Mesendoderm (in vitro differentiated cells): Measurements from ENCODE around the gene HECA.
"Not testable (repeated sequence)": the region's sequence is repeated elsewhere in the genome, so short reads cannot be mapped to it uniquely, and the experiment has no call there.

Source experiments
- DNase-seq: peaks from one replicate; pipeline ENCODE4 v3.0.0; 2013
- H2AK5ac ChIP-seq: 2 replicates; pipeline ENCODE4 v1.6.1; 2013; ENCODE audit warnings: low read length, inconsistent platforms
- H2BK120ac ChIP-seq: 2 replicates; pipeline ENCODE4 v1.6.1; 2013; ENCODE audit warnings: low read depth, mild to moderate bottlenecking, low read length, moderate library complexity, mixed read lengths
- H2BK15ac ChIP-seq: replicated peaks from 2 replicates; pipeline ENCODE4 v1.6.1; 2013; ENCODE audit warnings: low read depth, mild to moderate bottlenecking, moderate library complexity
- H2BK5ac ChIP-seq: 2 replicates; pipeline ENCODE4 v1.6.1; 2013; ENCODE audit warnings: low read length, inconsistent platforms
- H3K18ac ChIP-seq: 2 replicates; pipeline ENCODE4 v1.6.1; 2013; ENCODE audit warnings: mild to moderate bottlenecking, low read length, mixed read lengths
- H3K23ac ChIP-seq: one replicate; pipeline ENCODE4 v1.6.1; 2013; ENCODE audit warnings: low read length
- H3K27ac ChIP-seq: 2 replicates; pipeline ENCODE4 v1.5.1; 2013; ENCODE audit warnings: low read depth, mild to moderate bottlenecking, inconsistent platforms, low read length, moderate library complexity
- H3K27me3 ChIP-seq: 2 replicates; pipeline ENCODE4 v1.6.1; 2013; ENCODE audit warnings: low read length, control low read depth, mild to moderate bottlenecking, inconsistent platforms; ENCODE audit not compliant: insufficient read depth, poor library complexity
- H3K36me3 ChIP-seq: 2 replicates; pipeline ENCODE4 v1.6.1; 2013; ENCODE audit warnings: low read length, inconsistent platforms; ENCODE audit not compliant: control insufficient read depth, insufficient read depth
- H3K4ac ChIP-seq: one replicate; pipeline ENCODE4 v1.6.1; 2013; ENCODE audit warnings: low read depth, mild to moderate bottlenecking, low read length, moderate library complexity
- H3K4me1 ChIP-seq: 2 replicates; pipeline ENCODE4 v1.6.1; 2013; ENCODE audit warnings: low read depth, low read length, inconsistent platforms; ENCODE audit not compliant: control insufficient read depth
- H3K4me2 ChIP-seq: 2 replicates; pipeline ENCODE4 v1.6.1; 2013; ENCODE audit warnings: low read length
- H3K4me3 ChIP-seq: 2 replicates; pipeline ENCODE4 v1.5.1; 2013; ENCODE audit warnings: mild to moderate bottlenecking, low read length
- H3K56ac ChIP-seq: one replicate; pipeline ENCODE4 v1.6.1; 2013; ENCODE audit warnings: low read length
- H3K79me1 ChIP-seq: 2 replicates; pipeline ENCODE4 v1.6.1; 2013; ENCODE audit warnings: low read length, inconsistent platforms
- H3K79me2 ChIP-seq: 2 replicates; pipeline ENCODE4 v1.6.1; 2013; ENCODE audit warnings: mild to moderate bottlenecking, low read length; ENCODE audit not compliant: control insufficient read depth, insufficient read depth
- H3K9ac ChIP-seq: 2 replicates; pipeline ENCODE4 v1.6.1; 2013; ENCODE audit warnings: low read length, inconsistent platforms
- H4K5ac ChIP-seq: one replicate; pipeline ENCODE4 v1.6.1; 2013; ENCODE audit warnings: low read length
- H4K8ac ChIP-seq: one replicate; pipeline ENCODE4 v1.6.1; 2013; ENCODE audit warnings: low read depth, mild to moderate bottlenecking, control low read depth, low read length, moderate library complexity
- WGBS: extraction: QIAGEN DNeasy Blood & Tissue Kit; methylation state at CpG from one replicate; pipeline ENCODE4 v1.1.7; 2013; ENCODE audit warnings: low lambda C conversion rate, missing lambda C conversion rate; ENCODE audit not compliant: insufficient coverage; ENCODE audit errors: extremely low coverage; 5-methylcytosine and 5-hydroxymethylcytosine counted together

Gene HECA

DNA sequence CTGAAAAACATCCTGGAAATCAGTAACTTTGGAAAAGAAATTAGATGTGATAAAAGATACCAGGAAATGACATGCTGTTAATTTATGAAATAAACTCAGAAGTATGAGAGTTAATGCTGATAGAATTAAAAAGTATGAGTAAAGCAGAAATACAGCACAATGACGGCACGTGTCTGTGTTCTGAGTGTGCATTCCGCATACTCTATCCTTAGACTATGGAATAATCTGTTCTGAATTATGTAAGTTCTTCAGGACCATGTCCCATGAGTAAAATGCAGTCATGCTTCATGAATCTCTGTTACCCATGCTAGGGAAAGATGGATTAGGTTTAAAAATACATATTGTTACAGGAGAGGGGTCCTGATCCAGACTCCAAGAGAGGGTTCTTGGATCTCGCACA, 21.7 kb downstream of the HECA start:
- H2BK15ac ChIP-seq = no peak overlapping the region
- no peak overlapping the region for H4K8ac ChIP-seq
- peaks cover 3% of the 10 kb centered on the region for H3K79me2 ChIP-seq
- no peak overlapping the region for H3K4me3 ChIP-seq
- no peak overlapping the region for H3K9ac ChIP-seq
- no peak overlapping the region for H3K56ac ChIP-seq
- no peak for DNase-seq
- no peak overlapping the region for H3K4ac ChIP-seq
- no peak overlapping the region for H3K23ac ChIP-seq
- no peak overlapping the region for H2BK5ac ChIP-seq
- H3K4me1 ChIP-seq = no peaks in the 10 kb centered on the region
- peaks cover 3% of the 10 kb centered on the region for H3K79me1 ChIP-seq
- no peaks in the 10 kb centered on the region for H3K27me3 ChIP-seq
- no peaks in the 10 kb centered on the region for H3K36me3 ChIP-seq
- no peak overlapping the region for H3K27ac ChIP-seq
- H3K18ac ChIP-seq = no peak overlapping the region
- H2AK5ac ChIP-seq = no peak overlapping the region
- H4K5ac ChIP-seq = no peak overlapping the region
- H3K4me2 ChIP-seq = no peak overlapping the region
- H2BK120ac ChIP-seq = no peak overlapping the region
- no CpG with 5 or more reads among the region's 4 CpGs for WGBS

DNA sequence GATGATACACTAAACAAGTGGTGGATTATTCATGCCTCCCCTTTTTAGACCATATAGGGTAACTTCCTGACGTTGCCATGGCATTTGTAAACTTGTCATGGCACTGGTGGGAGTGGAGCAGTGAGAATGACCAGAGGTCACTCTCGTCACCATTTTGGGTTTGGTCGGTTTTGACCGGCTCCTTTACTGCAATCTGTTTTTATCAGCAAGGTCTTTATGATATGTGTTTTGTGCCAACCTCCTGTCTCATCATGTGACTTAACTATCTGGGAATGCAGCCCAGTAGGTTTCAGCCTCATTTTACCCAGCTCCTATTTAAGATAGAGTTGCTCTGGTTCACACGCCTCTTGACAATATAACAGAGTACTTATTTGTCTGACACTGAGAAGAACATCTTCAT, 22.2 kb downstream of the HECA start:
- not testable (repeated sequence) for H4K8ac ChIP-seq, H2BK5ac ChIP-seq, H3K23ac ChIP-seq, H3K79me1 ChIP-seq, H3K4me3 ChIP-seq, H3K4me2 ChIP-seq, H3K4ac ChIP-seq, H3K9ac ChIP-seq, H4K5ac ChIP-seq, H3K56ac ChIP-seq, H3K27ac ChIP-seq, H3K27me3 ChIP-seq, DNase-seq, H2BK15ac ChIP-seq, H2AK5ac ChIP-seq, H2BK120ac ChIP-seq, H3K4me1 ChIP-seq, H3K36me3 ChIP-seq, H3K18ac ChIP-seq, H3K79me2 ChIP-seq
- no CpG with 5 or more reads among the region's 5 CpGs for WGBS

DNA sequence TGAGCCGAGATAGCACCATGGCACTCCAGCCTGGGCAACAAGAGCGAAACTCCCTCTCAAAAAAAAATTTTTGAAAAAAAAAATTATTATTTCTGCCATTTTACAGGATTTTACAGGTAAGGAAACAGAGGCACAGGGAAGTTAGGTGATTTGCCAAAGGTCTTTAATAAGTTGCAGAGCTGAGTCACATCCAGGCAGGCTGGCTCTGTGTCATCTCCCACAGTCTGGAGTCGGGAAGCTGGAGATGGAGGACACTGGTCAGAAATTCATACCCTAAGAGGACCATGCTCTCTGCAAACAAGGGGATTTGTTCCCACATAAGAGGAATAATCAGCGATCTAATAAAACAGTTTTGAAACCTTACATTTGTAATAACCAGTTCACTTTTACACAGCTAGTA, 24.1 kb downstream of the HECA start:
- no peaks in the 10 kb centered on the region for H3K4me1 ChIP-seq
- no peak overlapping the region for H2BK5ac ChIP-seq
- H3K79me2 ChIP-seq = peaks cover 3% of the 10 kb centered on the region
- no peak overlapping the region for H2BK15ac ChIP-seq
- WGBS = no CpG with 5 or more reads among the region's 4 CpGs
- H2BK120ac ChIP-seq = no peak overlapping the region
- no peak for DNase-seq
- no peak overlapping the region for H4K5ac ChIP-seq
- peaks cover 7% of the 10 kb centered on the region for H3K79me1 ChIP-seq
- H3K4ac ChIP-seq = no peak overlapping the region
- no peak overlapping the region for H3K23ac ChIP-seq
- no peaks in the 10 kb centered on the region for H3K27me3 ChIP-seq
- no peak overlapping the region for H3K56ac ChIP-seq
- H3K36me3 ChIP-seq = no peaks in the 10 kb centered on the region
- no peak overlapping the region for H3K4me2 ChIP-seq
- no peak overlapping the region for H3K27ac ChIP-seq
- no peak overlapping the region for H3K18ac ChIP-seq
- no peak overlapping the region for H3K9ac ChIP-seq
- H2AK5ac ChIP-seq = no peak overlapping the region
- no peak overlapping the region for H4K8ac ChIP-seq
- H3K4me3 ChIP-seq = no peak overlapping the region

DNA sequence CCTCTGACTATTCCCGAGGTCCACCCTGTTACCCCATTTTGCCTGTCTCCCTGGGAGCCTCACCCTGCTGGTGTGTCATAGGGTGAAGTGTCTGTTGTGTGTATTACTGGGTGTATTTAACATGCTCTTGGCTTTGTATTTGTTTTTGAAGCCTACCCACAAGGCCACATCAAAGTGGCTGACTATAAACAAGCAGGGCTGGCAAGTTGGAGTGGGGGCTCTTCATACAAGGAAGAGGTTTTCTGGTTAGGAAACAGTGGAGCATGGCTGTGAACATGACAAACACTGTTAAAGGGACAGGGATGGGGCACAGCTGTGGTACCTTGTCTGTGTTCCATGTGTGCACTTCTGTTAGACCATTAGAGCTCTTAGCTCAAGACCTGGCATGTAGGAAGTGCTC, 26.3 kb downstream of the HECA start:
- H3K4ac ChIP-seq = no peak overlapping the region
- no peak overlapping the region for H3K27ac ChIP-seq
- no peak overlapping the region for H3K4me3 ChIP-seq
- H2BK15ac ChIP-seq = no peak overlapping the region
- H3K4me2 ChIP-seq = no peak overlapping the region
- H3K79me2 ChIP-seq = peaks cover 3% of the 10 kb centered on the region
- no peak overlapping the region for H2BK5ac ChIP-seq
- no peaks in the 10 kb centered on the region for H3K36me3 ChIP-seq
- no peaks in the 10 kb centered on the region for H3K4me1 ChIP-seq
- no peak overlapping the region for H3K56ac ChIP-seq
- no peak overlapping the region for H4K5ac ChIP-seq
- no peak overlapping the region for H2BK120ac ChIP-seq
- no peak overlapping the region for H4K8ac ChIP-seq
- no peak overlapping the region for H3K18ac ChIP-seq
- no peak overlapping the region for H3K23ac ChIP-seq
- no peaks in the 10 kb centered on the region for H3K27me3 ChIP-seq
- no peak overlapping the region for H2AK5ac ChIP-seq
- no CpG with 5 or more reads among the region's 1 CpG for WGBS
- no peak overlapping the region for H3K9ac ChIP-seq
- no peak for DNase-seq
- H3K79me1 ChIP-seq = peaks cover 5% of the 10 kb centered on the region

DNA sequence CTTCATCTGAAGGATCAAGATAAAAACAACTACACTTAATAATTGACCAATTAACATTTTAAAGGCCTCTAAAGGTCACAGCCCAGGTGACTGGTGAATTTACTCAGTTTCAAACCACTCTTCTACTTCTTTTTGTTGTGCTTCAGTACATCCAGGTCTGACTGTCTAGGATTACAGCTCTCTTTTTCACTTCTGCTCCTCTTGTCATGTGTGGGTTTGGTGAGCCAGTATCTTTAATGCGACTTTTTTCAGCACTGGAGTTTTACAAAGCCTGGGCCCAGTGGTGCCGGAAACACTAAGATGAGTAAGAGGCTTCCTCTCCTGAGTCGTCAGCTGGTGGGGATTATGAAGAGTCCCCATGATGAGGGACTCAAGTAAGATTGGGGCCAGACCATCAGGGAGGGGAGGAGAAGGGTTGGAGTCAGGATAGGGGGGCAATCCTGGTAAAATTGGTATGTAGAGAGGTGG, 27.0 kb downstream of the HECA start:
- WGBS = no CpG with 5 or more reads among the region's 3 CpGs
- H3K4ac ChIP-seq = no peak overlapping the region

DNA sequence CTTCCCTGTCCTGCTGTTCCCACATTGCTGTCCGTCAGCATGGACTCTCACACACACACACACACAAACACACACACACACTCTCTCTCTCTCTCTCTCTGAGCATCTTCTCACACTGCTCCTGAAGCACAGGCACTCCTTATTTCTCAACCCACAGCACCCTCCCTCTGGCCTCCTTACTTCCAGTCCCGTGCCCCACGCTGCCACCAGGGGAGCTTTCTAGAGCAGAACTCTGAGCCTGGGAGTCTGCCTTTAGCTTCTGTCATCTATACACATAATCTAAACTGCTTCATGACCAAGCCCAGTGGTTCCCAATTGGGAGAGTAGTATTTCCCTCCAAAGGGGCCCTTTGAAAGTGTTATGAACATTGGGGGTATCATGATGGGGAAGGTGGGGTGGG, 29.1 kb downstream of the HECA start:
- H3K4ac ChIP-seq = no peak overlapping the region
- no peak overlapping the region for H3K56ac ChIP-seq
- DNase-seq = peak; percentile 35
- no peak overlapping the region for H3K23ac ChIP-seq
- H2BK5ac ChIP-seq = no peak overlapping the region
- no peak overlapping the region for H4K8ac ChIP-seq
- no peak overlapping the region for H2AK5ac ChIP-seq
- H3K4me2 ChIP-seq = no peak overlapping the region
- no peaks in the 10 kb centered on the region for H3K4me1 ChIP-seq
- H3K27me3 ChIP-seq = no peaks in the 10 kb centered on the region
- no peak overlapping the region for H4K5ac ChIP-seq
- no peak overlapping the region for H2BK15ac ChIP-seq
- H3K79me2 ChIP-seq = peaks cover 3% of the 10 kb centered on the region
- no CpG with 5 or more reads among the region's 3 CpGs for WGBS
- no peak overlapping the region for H3K9ac ChIP-seq
- no peaks in the 10 kb centered on the region for H3K36me3 ChIP-seq
- no peak overlapping the region for H3K4me3 ChIP-seq
- H3K27ac ChIP-seq = no peak overlapping the region
- peaks cover 5% of the 10 kb centered on the region for H3K79me1 ChIP-seq
- H3K18ac ChIP-seq = no peak overlapping the region
- no peak overlapping the region for H2BK120ac ChIP-seq

More for the DNA sequence above, 27.0 kb downstream of the HECA start:
- no peak for DNase-seq
- H2AK5ac ChIP-seq = no peak overlapping the region
- H4K5ac ChIP-seq = no peak overlapping the region
- H2BK15ac ChIP-seq = no peak overlapping the region
- H3K79me1 ChIP-seq = peaks cover 5% of the 10 kb centered on the region
- H3K18ac ChIP-seq = no peak overlapping the region
- H3K9ac ChIP-seq = no peak overlapping the region
- H3K79me2 ChIP-seq = peaks cover 3% of the 10 kb centered on the region
- no peak overlapping the region for H3K23ac ChIP-seq
- H3K27ac ChIP-seq = no peak overlapping the region
- no peak overlapping the region for H4K8ac ChIP-seq
- H2BK120ac ChIP-seq = no peak overlapping the region
- no peak overlapping the region for H2BK5ac ChIP-seq
- no peaks in the 10 kb centered on the region for H3K27me3 ChIP-seq
- H3K4me1 ChIP-seq = no peaks in the 10 kb centered on the region
- no peak overlapping the region for H3K56ac ChIP-seq
- no peak overlapping the region for H3K4me2 ChIP-seq
- no peak overlapping the region for H3K4me3 ChIP-seq
- H3K36me3 ChIP-seq = no peaks in the 10 kb centered on the region
